ENCODE measurements around the gene DCTN3. TPM values are rescaled to one million over a fixed set of nuclear protein-coding genes. Genes with fewer than 3 reads are reported as not detected.

Gene DCTN3
- total and polyA plus RNA-seq, 2 of the 4 experiments (the other 2 are of a cell fraction) = 122 to 183 TPM

- TF ChIP-seq BHLHE40 (IDR thresholded peaks at IDR 0.05; ENCODE audit: low read depth, low read length) (0 out of 2 replicates have a peak, but pooled peaks have one; percentile 2), FOS (IDR thresholded peaks at IDR 0.05; ENCODE audit: low read depth, low read length) (no peak), NFE2L2 (IDR thresholded peaks at IDR 0.05; ENCODE audit: low read depth, low read length) (no peak), CEBPB (IDR thresholded peaks at IDR 0.05; ENCODE audit: low read depth, low read length) (no peak), MAFK (IDR thresholded peaks at IDR 0.05; ENCODE audit: low read depth, low read length) (no peak), RFX5 (IDR thresholded peaks at IDR 0.05; ENCODE audit: low read depth, low read length) (no peak), USF2 (IDR thresholded peaks at IDR 0.05; ENCODE audit: low read depth, low read length) (no peak), MXI1 (IDR thresholded peaks at IDR 0.05; ENCODE audit: borderline replicate concordance, low read depth, low read length) (no peak)
These were observed 28.9 kb downstream of the DCTN3 start (continued) for GRCh38 chr9:34591248-34591916.

All from IMR-90 (cell line).